Neural cell (in vitro differentiated cells): ENCODE data around the gene BCAS4.

ENCODE experiments used
- EP300 ChIP-seq: fragments of 450-650 bp; conservative IDR thresholded peaks from 2 replicates; pipeline ENCODE4 v1.6.1; 2014; ENCODE audit warnings: antibody characterized with exemption, mild to moderate bottlenecking, moderate library complexity; ENCODE audit not compliant: poor library complexity, severe bottlenecking
- EZH2 ChIP-seq: fragments of 200-600, 300-800 bp; shearing (Covaris generic), sonication (generic); IDR thresholded peaks from 2 replicates; pipeline ENCODE4 v1.6.1; 2014; ENCODE audit warnings: antibody characterized with exemption, low read length, borderline replicate concordance, mild to moderate bottlenecking; ENCODE audit not compliant: insufficient read depth, poor library complexity, severe bottlenecking
- MXI1 ChIP-seq: fragments of 450-650 bp; conservative IDR thresholded peaks from 2 replicates; pipeline ENCODE4 v1.6.1; 2014; ENCODE audit warnings: antibody characterized with exemption, mild to moderate bottlenecking; ENCODE audit not compliant: poor library complexity, severe bottlenecking
- POLR2AphosphoS5 ChIP-seq: IDR thresholded peaks from 2 replicates; pipeline ENCODE4 v1.6.1; 2012
- RAD21 ChIP-seq: fragments of 450-650 bp; conservative IDR thresholded peaks from 2 replicates; pipeline ENCODE4 v1.6.1; 2014; ENCODE audit warnings: antibody characterized with exemption, mild to moderate bottlenecking, moderate library complexity
- SMC3 ChIP-seq: fragments of 450-650 bp; conservative IDR thresholded peaks from 2 replicates; pipeline ENCODE4 v1.6.1; 2014; ENCODE audit warnings: antibody characterized with exemption, mild to moderate bottlenecking, moderate library complexity; ENCODE audit not compliant: poor library complexity
- TAF1 ChIP-seq: IDR thresholded peaks from 2 replicates; pipeline ENCODE4 v1.6.1; 2012; ENCODE audit warnings: low read depth
- TF ChIP-seq, protein P1 (sequence below): fragments of 450-650 bp; IDR thresholded peaks from 2 replicates; pipeline ENCODE4 v1.5.1; 2014; ENCODE audit warnings: antibody characterized with exemption, mild to moderate bottlenecking, moderate library complexity; ENCODE audit not compliant: poor library complexity, severe bottlenecking
- TF ChIP-seq, protein P2 (sequence below): IDR thresholded peaks from 2 replicates; pipeline ENCODE4 v1.6.1; 2012; ENCODE audit warnings: borderline replicate concordance

DNA sequence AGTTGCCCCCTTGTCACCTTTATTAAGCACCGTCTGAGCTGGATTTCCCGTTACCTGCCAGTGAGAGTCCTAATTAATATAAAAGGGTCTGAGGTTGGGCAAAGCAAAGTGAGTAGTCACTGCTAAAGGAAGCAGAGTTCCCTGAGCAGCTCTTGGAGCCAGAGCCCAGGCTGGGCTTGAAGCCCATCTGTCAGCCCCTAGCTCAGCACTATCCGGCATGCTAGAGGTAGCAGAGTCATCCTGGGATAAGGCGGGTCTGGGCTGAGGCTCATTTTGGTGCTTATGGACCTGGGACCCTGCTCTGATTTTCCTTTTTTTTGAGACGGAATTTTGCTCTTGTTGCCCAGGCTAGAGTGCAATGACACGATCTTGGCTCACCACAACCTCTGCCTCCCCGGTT lies 90.2 kb downstream of the BCAS4 start:
- TF ChIP-seq TAF1 (no peak), EP300 (no peak), POLR2AphosphoS5 (peak; percentile 16), MXI1 (no peak), RAD21 (no peak), EZH2 (no peak), SMC3 (no peak)
- TF ChIP-seq, protein P1, sequence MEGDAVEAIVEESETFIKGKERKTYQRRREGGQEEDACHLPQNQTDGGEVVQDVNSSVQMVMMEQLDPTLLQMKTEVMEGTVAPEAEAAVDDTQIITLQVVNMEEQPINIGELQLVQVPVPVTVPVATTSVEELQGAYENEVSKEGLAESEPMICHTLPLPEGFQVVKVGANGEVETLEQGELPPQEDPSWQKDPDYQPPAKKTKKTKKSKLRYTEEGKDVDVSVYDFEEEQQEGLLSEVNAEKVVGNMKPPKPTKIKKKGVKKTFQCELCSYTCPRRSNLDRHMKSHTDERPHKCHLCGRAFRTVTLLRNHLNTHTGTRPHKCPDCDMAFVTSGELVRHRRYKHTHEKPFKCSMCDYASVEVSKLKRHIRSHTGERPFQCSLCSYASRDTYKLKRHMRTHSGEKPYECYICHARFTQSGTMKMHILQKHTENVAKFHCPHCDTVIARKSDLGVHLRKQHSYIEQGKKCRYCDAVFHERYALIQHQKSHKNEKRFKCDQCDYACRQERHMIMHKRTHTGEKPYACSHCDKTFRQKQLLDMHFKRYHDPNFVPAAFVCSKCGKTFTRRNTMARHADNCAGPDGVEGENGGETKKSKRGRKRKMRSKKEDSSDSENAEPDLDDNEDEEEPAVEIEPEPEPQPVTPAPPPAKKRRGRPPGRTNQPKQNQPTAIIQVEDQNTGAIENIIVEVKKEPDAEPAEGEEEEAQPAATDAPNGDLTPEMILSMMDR = no peak
- TF ChIP-seq, protein P2, sequence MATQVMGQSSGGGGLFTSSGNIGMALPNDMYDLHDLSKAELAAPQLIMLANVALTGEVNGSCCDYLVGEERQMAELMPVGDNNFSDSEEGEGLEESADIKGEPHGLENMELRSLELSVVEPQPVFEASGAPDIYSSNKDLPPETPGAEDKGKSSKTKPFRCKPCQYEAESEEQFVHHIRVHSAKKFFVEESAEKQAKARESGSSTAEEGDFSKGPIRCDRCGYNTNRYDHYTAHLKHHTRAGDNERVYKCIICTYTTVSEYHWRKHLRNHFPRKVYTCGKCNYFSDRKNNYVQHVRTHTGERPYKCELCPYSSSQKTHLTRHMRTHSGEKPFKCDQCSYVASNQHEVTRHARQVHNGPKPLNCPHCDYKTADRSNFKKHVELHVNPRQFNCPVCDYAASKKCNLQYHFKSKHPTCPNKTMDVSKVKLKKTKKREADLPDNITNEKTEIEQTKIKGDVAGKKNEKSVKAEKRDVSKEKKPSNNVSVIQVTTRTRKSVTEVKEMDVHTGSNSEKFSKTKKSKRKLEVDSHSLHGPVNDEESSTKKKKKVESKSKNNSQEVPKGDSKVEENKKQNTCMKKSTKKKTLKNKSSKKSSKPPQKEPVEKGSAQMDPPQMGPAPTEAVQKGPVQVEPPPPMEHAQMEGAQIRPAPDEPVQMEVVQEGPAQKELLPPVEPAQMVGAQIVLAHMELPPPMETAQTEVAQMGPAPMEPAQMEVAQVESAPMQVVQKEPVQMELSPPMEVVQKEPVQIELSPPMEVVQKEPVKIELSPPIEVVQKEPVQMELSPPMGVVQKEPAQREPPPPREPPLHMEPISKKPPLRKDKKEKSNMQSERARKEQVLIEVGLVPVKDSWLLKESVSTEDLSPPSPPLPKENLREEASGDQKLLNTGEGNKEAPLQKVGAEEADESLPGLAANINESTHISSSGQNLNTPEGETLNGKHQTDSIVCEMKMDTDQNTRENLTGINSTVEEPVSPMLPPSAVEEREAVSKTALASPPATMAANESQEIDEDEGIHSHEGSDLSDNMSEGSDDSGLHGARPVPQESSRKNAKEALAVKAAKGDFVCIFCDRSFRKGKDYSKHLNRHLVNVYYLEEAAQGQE = no peak
